Renal pelvis (tissue), 4 donors: ENCODE data around the gene CHST9. TPM values are rescaled to one million over a fixed set of nuclear protein-coding genes. Genes with fewer than 3 reads are reported as not detected.
"Not testable (repeated sequence)": the region's sequence is repeated elsewhere in the genome, so short reads cannot be mapped to it uniquely, and the experiment has no call there.

Experiments
- DNase-seq: peaks from one replicate; pipeline ENCODE4 v3.0.0-alpha.2; 2013
- polyA plus RNA-seq, 3 donors: library from polyadenylated mRNA; unstranded; fragments of 120-200 nt; gene quantifications; one replicate each; pipeline ENCODE4 v1.2.1, GENCODE V29; 2013; ENCODE audit not compliant: insufficient read length in 3 of 3

Gene CHST9
- polyA plus RNA-seq, 3 donors = 2.9 to 3.7 (median 3.3) TPM

- no peak for DNase-seq
Observed at GRCh38 chr18:27181726-27182125, 3.4 kb downstream of the CHST9 start.

GRCh38 chr18:27178424-27178823, 6.7 kb downstream of the CHST9 start:
- DNase-seq = no peak

- DNase-seq = no peak
Observed at GRCh38 chr18:27175914-27176313, 9.2 kb downstream of the CHST9 start.

- DNase-seq = no peak
Observed at GRCh38 chr18:27175245-27175644, 9.9 kb downstream of the CHST9 start.

GRCh38 chr18:27171993-27172392, 13.1 kb downstream of the CHST9 start:
- no peak for DNase-seq

- DNase-seq = no peak
Observed at GRCh38 chr18:27165412-27165811, 19.7 kb downstream of the CHST9 start.

GRCh38 chr18:27164905-27165304, 20.2 kb downstream of the CHST9 start:
- no peak for DNase-seq

- not testable (repeated sequence) for DNase-seq
Observed at GRCh38 chr18:27163197-27163716, 21.9 kb downstream of the CHST9 start.

- DNase-seq = not testable (repeated sequence)
Observed at GRCh38 chr18:27149240-27149639, 35.9 kb downstream of the CHST9 start.

- no peak for DNase-seq
Observed at GRCh38 chr18:27144672-27145071, 40.4 kb downstream of the CHST9 start.

- no peak for DNase-seq
Observed at GRCh38 chr18:27143580-27144287, 41.4 kb downstream of the CHST9 start.

- no peak for DNase-seq
Observed at GRCh38 chr18:27142891-27143290, 42.2 kb downstream of the CHST9 start.

GRCh38 chr18:27141876-27142275, 43.2 kb downstream of the CHST9 start:
- no peak for DNase-seq

- no peak for DNase-seq
Observed at GRCh38 chr18:27138079-27138478, 47.0 kb downstream of the CHST9 start.

- peak; percentile 2 for DNase-seq
Observed at GRCh38 chr18:27136208-27136535, 48.9 kb downstream of the CHST9 start.

- no peak for DNase-seq
Observed at GRCh38 chr18:27135504-27136207, 49.5 kb downstream of the CHST9 start.

- no peak for DNase-seq
Observed at GRCh38 chr18:27130065-27130630, 55.0 kb downstream of the CHST9 start.

GRCh38 chr18:27124196-27124595, 60.9 kb downstream of the CHST9 start:
- DNase-seq = no peak

- no peak for DNase-seq
Observed at GRCh38 chr18:27121108-27121507, 64.0 kb downstream of the CHST9 start.

- DNase-seq = no peak
Observed at GRCh38 chr18:27120246-27120645, 64.9 kb downstream of the CHST9 start.

- DNase-seq = no peak
Observed at GRCh38 chr18:27118973-27119372, 66.1 kb downstream of the CHST9 start.

GRCh38 chr18:27114842-27115241, 70.3 kb downstream of the CHST9 start:
- no peak for DNase-seq

- DNase-seq = no peak
Observed at GRCh38 chr18:27113358-27113757, 71.8 kb downstream of the CHST9 start.
